Vagina (tissue), 2 donors: ENCODE results near the gene NYAP2.

ENCODE experiments used
- CTCF ChIP-seq, 3 experiments: fragments of 450-650 bp in 2 of 3; fragments of 200-600 bp in 1 of 3; sonication (generic) in 1 of 3; IDR thresholded peaks; one replicate each; pipeline ENCODE4 v1.5.1; 2017 to 2019; ENCODE audit warnings: antibody characterized with exemption in 3 of 3, mild to moderate bottlenecking in 2 of 3, moderate library complexity in 2 of 3
- POLR2A ChIP-seq, 2 donors: fragments of 450-650 bp; IDR thresholded peaks; one replicate each; pipeline ENCODE4 v1.6.1; 2017; ENCODE audit warnings: antibody characterized with exemption in 2 of 2, mild to moderate bottlenecking in 2 of 2, moderate library complexity in 2 of 2
- POLR2AphosphoS5 ChIP-seq, 2 donors: sonication (generic); formaldehyde crosslinking; IDR thresholded peaks; one replicate each; pipeline ENCODE4 v1.9.0; 2017; ENCODE audit warnings: antibody characterized with exemption in 2 of 2, mild to moderate bottlenecking in 2 of 2, low read depth in 1 of 2; ENCODE audit not compliant: insufficient read depth in 1 of 2

DNA sequence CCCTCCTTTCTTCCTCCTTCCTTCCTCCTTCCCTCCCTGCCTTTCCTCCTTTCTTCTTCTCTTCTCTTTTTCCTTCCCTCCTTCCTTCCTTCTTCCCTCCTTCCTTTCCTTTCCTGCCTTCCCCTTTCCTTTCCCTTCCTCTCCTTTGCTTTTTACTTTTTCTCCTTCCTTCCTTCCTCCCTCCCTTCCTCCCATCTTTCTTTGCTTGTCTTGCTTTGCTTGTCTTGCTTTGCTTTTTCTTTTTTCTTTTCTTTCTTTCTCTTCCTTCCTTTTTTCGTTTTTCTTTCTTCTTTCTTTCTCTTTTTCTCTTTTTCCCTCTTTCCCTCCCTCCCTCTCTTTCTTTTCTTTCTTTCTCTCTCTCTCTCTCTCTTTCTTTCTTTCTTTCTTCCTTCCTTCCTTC, 113.0 kb downstream of the NYAP2 start:
- TF ChIP-seq POLR2AphosphoS5 (IDR thresholded peaks at IDR 0.05; ENCODE audit: insufficient read depth in 1 of 2, low read depth in 1 of 2) (no peak), CTCF (IDR thresholded peaks at IDR 0.05) (no peak), POLR2A (IDR thresholded peaks at IDR 0.05) (no peak)
